Immature natural killer cell (primary cell): ENCODE data around the gene MT1H. TPM values are rescaled to one million over a fixed set of nuclear protein-coding genes. Genes with fewer than 3 reads are reported as not detected.
"Not testable (repeated sequence)": the region's sequence is repeated elsewhere in the genome, so short reads cannot be mapped to it uniquely, and the experiment has no call there.

Experiments used
- DNase-seq, 3 donors: peaks; one replicate each; pipeline ENCODE4 v3.0.0; 2022; ENCODE audit warnings: mixed read lengths in 1 of 3
- H3K27ac Mint-ChIP-seq, 6 donors: one replicate each; pipeline ENCODE4 v1.8.0; 2020; ENCODE audit warnings: mixed read lengths in 6 of 6, mild to moderate bottlenecking in 5 of 6, inconsistent platforms in 4 of 6, moderate library complexity in 3 of 6
- H3K27me3 Mint-ChIP-seq, 3 donors: one replicate each; pipeline ENCODE4 v1.8.0; 2020 to 2021; ENCODE audit warnings: low read depth in 3 of 3, mild to moderate bottlenecking in 3 of 3, mixed read lengths in 3 of 3, moderate library complexity in 3 of 3, inconsistent platforms in 1 of 3
- H3K36me3 Mint-ChIP-seq, 3 donors: one replicate each; pipeline ENCODE4 v1.8.0; 2020; ENCODE audit warnings: mixed read lengths in 3 of 3, inconsistent platforms in 2 of 3, mild to moderate bottlenecking in 2 of 3
- H3K4me1 Mint-ChIP-seq, 2 donors: one replicate each; pipeline ENCODE4 v1.8.0; 2020; ENCODE audit warnings: inconsistent platforms in 2 of 2, mild to moderate bottlenecking in 2 of 2, mixed read lengths in 2 of 2, moderate library complexity in 1 of 2
- H3K4me3 Mint-ChIP-seq, 5 donors: one replicate each; pipeline ENCODE4 v1.8.0; 2020; ENCODE audit warnings: mild to moderate bottlenecking in 5 of 5, mixed read lengths in 5 of 5, inconsistent platforms in 3 of 5, moderate library complexity in 3 of 5
- H3K9me3 Mint-ChIP-seq, 6 donors: one replicate each; pipeline ENCODE4 v1.8.0; 2020; ENCODE audit warnings: mild to moderate bottlenecking in 6 of 6, mixed read lengths in 6 of 6, inconsistent platforms in 4 of 6, moderate library complexity in 3 of 6
- polyA plus RNA-seq, 3 donors: library from polyadenylated mRNA; unstranded; fragments of 300-500 nt; fragmentation: Illumina TruSeq; gene quantifications; one replicate each; pipeline ENCODE4 v1.2.3, GENCODE V29; 2021

The MT1H gene
- polyA plus RNA-seq, 3 donors from 2014 or later = not detected

GRCh38 chr16:56715126-56715525 lies 45.5 kb downstream of the MT1H start:
- no peak overlapping the region for H3K27ac Mint-ChIP-seq
- H3K36me3 Mint-ChIP-seq = no peaks in the 10 kb centered on the region

DNA sequence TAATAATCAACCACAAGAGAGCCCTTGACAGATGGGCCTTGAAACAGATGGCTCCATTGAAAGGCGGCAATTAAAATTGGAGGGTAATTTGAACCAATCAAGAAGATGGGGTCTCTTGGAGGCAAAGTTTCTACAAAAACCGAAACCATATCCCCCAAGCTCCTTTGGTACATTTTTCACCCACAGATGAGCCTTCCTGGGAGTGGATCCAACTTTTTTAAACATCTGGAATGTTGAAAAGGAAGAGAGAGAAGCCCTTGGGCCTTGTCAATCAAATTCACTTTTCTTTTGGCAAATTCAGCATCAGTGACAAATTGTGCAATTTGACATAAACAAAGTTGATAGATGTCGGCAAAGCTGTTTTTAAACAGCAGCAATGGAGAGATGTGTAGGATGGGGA lies 47.1 kb downstream of the MT1H start:
- peaks cover 0 to 3% (median 2%) of the 10 kb centered on the region in 3 donors for H3K27me3 Mint-ChIP-seq
- no peaks in the 10 kb centered on the region for H3K9me3 Mint-ChIP-seq
- H3K4me1 Mint-ChIP-seq = no peaks in the 10 kb centered on the region
- H3K36me3 Mint-ChIP-seq = no peaks in the 10 kb centered on the region
- no peak overlapping the region for H3K4me3 Mint-ChIP-seq
- no peak for DNase-seq
- no peak overlapping the region for H3K27ac Mint-ChIP-seq

More at GRCh38 chr16:56715126-56715525, 45.5 kb downstream of the MT1H start:
- H3K4me3 Mint-ChIP-seq = no peak overlapping the region
- no peaks in the 10 kb centered on the region for H3K9me3 Mint-ChIP-seq
- peaks cover 0 to 6% (median 3%) of the 10 kb centered on the region in 3 donors for H3K27me3 Mint-ChIP-seq
- DNase-seq = no peak
- H3K4me1 Mint-ChIP-seq = no peaks in the 10 kb centered on the region

GRCh38 chr16:56717532-56717931 lies 47.9 kb downstream of the MT1H start:
- not testable (repeated sequence) for H3K4me1 Mint-ChIP-seq, H3K27me3 Mint-ChIP-seq, H3K9me3 Mint-ChIP-seq, H3K27ac Mint-ChIP-seq, H3K4me3 Mint-ChIP-seq, DNase-seq, H3K36me3 Mint-ChIP-seq

Other genes with a start within 250 kb of the MT1H start
- 10 to 100 TPM; 17.8 to 63.3 (median 40.3) TPM for gene AMFR, start 244.3 kb upstream of the MT1H start, polyA plus RNA-seq
- gene NUDT21, start 218.5 kb upstream of the MT1H start, polyA plus RNA-seq = 10 to 100 TPM; 71.2 to 79.8 (median 76.8) TPM
- gene OGFOD1, start 218.3 kb upstream of the MT1H start, polyA plus RNA-seq = 10 to 100 TPM; 61.1 to 96.7 (median 80.5) TPM
- gene BBS2, start 149.8 kb upstream of the MT1H start, polyA plus RNA-seq = 10 to 100 TPM; 16.9 to 25.6 (median 19.2) TPM
- gene MT4, start 104.7 kb upstream of the MT1H start, polyA plus RNA-seq = not detected
- gene MT3, start 80.3 kb upstream of the MT1H start, polyA plus RNA-seq = not detected
- 100 to 1,000 TPM; 139 to 321 (median 313) TPM for gene MT2A, start 61.2 kb upstream of the MT1H start, polyA plus RNA-seq
- 1 to 10 TPM in 2 of 3 donors, not detected in 1; 1.4 to 2.5 TPM for gene MT1E, start 44.0 kb upstream of the MT1H start, polyA plus RNA-seq
- gene MT1M, start 37.2 kb upstream of the MT1H start, polyA plus RNA-seq = not detected
- not detected for gene MT1A, start 31.1 kb upstream of the MT1H start, polyA plus RNA-seq
- gene MT1B, start 17.9 kb upstream of the MT1H start, polyA plus RNA-seq = not detected
- 10 to 100 TPM in 2 of 3 donors, 1 to 10 TPM in 1; 6.4 to 39.1 (median 20.6) TPM for gene MT1F, start 11.9 kb upstream of the MT1H start, polyA plus RNA-seq
- not detected for gene MT1G, start 1.7 kb upstream of the MT1H start, polyA plus RNA-seq
- gene MT1X, start 12.7 kb downstream of the MT1H start, polyA plus RNA-seq = 10 to 100 TPM; 23.2 to 73.5 (median 69.4) TPM
- gene NUP93, start 60.3 kb downstream of the MT1H start, polyA plus RNA-seq = 10 to 100 TPM; 57.1 to 91.4 (median 68.3) TPM
- under 1 TPM in 1 of 3 donors, not detected in 2; 0.51 TPM for gene SLC12A3, start 195.4 kb downstream of the MT1H start, polyA plus RNA-seq